Mucosa of stomach (tissue), 1 donor: ENCODE results near the gene RBM4B.
"Not testable (repeated sequence)": the region's sequence is repeated elsewhere in the genome, so short reads cannot be mapped to it uniquely, and the experiment has no call there.

Source experiments
- H3K27me3 ChIP-seq: one replicate; pipeline ENCODE4 v1.7.0; 2013; ENCODE audit warnings: mild to moderate bottlenecking, low read length; ENCODE audit not compliant: control insufficient read depth, insufficient read depth
- H3K36me3 ChIP-seq: one replicate; pipeline ENCODE4 v1.7.0; 2013; ENCODE audit warnings: low read length; ENCODE audit not compliant: control insufficient read depth, insufficient read depth
- H3K4me1 ChIP-seq: one replicate; pipeline ENCODE4 v1.7.0; 2013; ENCODE audit warnings: mild to moderate bottlenecking, low read length; ENCODE audit not compliant: control insufficient read depth, insufficient read depth
- H3K4me3 ChIP-seq: one replicate; pipeline ENCODE4 v1.7.0; 2013; ENCODE audit warnings: low read length
- H3K9ac ChIP-seq: one replicate; pipeline ENCODE4 v1.7.0; 2013; ENCODE audit warnings: mild to moderate bottlenecking, low read length, moderate library complexity
- H3K9me3 ChIP-seq: one replicate; pipeline ENCODE4 v1.7.0; 2013; ENCODE audit warnings: mild to moderate bottlenecking, low read length, moderate library complexity; ENCODE audit not compliant: control insufficient read depth
- donor health status: Pancreatic carcinoma.

The RBM4B gene, protein sequence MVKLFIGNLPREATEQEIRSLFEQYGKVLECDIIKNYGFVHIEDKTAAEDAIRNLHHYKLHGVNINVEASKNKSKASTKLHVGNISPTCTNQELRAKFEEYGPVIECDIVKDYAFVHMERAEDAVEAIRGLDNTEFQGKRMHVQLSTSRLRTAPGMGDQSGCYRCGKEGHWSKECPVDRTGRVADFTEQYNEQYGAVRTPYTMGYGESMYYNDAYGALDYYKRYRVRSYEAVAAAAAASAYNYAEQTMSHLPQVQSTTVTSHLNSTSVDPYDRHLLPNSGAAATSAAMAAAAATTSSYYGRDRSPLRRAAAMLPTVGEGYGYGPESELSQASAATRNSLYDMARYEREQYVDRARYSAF

GRCh38 chr11:66677599-66678375 lies at the start of gene RBM4B:
Gene RBM4B, minus strand, starts transcription at chr11:66677887. Its CDS starts 808 bp downstream, at chr11:66677079.
- Histone ChIP-seq H3K4me3 (peak within 1 kb of the TSS; percentile 28), H3K27me3 (no peaks in the 10 kb centered on the region), H3K4me1 (peaks cover 14% of the 10 kb centered on the region), H3K36me3 (no peaks in the 10 kb centered on the region), H3K9me3 (no peaks in the 10 kb centered on the region), H3K9ac (peak within 1 kb of the TSS; percentile 86)

- Histone ChIP-seq H3K27me3 (peaks cover 32% of the 10 kb centered on the region), H3K4me3 (no peak overlapping the region), H3K4me1 (peaks cover 14% of the 10 kb centered on the region), H3K9me3 (no peaks in the 10 kb centered on the region), H3K9ac (no peak overlapping the region), H3K36me3 (no peaks in the 10 kb centered on the region)
These were observed 48.0 kb upstream of the RBM4B start for GRCh38 chr11:66725647-66726046.

GRCh38 chr11:66725114-66725513 lies 47.4 kb upstream of the RBM4B start:
- Histone ChIP-seq H3K36me3 (no peaks in the 10 kb centered on the region), H3K4me3 (no peak overlapping the region), H3K9ac (no peak overlapping the region), H3K4me1 (peaks cover 19% of the 10 kb centered on the region), H3K27me3 (peaks cover 32% of the 10 kb centered on the region), H3K9me3 (no peaks in the 10 kb centered on the region)

- H3K27me3 ChIP-seq = peaks cover 30% of the 10 kb centered on the region
- H3K9ac ChIP-seq = not testable (repeated sequence)
These were observed 46.5 kb upstream of the RBM4B start for GRCh38 chr11:66724167-66724566.

GRCh38 chr11:66723693-66724092 lies 46.0 kb upstream of the RBM4B start:
- Histone ChIP-seq H3K4me1 (peaks cover 34% of the 10 kb centered on the region), H3K27me3 (peaks cover 25% of the 10 kb centered on the region), H3K4me3 (no peak overlapping the region), H3K36me3 (no peaks in the 10 kb centered on the region), H3K9ac (no peak overlapping the region), H3K9me3 (no peaks in the 10 kb centered on the region)

More at GRCh38 chr11:66724167-66724566, 46.5 kb upstream of the RBM4B start:
- H3K4me1 ChIP-seq = peaks cover 29% of the 10 kb centered on the region
- H3K36me3 ChIP-seq, H3K9me3 ChIP-seq, H3K4me3 ChIP-seq: not testable (repeated sequence)

DNA sequence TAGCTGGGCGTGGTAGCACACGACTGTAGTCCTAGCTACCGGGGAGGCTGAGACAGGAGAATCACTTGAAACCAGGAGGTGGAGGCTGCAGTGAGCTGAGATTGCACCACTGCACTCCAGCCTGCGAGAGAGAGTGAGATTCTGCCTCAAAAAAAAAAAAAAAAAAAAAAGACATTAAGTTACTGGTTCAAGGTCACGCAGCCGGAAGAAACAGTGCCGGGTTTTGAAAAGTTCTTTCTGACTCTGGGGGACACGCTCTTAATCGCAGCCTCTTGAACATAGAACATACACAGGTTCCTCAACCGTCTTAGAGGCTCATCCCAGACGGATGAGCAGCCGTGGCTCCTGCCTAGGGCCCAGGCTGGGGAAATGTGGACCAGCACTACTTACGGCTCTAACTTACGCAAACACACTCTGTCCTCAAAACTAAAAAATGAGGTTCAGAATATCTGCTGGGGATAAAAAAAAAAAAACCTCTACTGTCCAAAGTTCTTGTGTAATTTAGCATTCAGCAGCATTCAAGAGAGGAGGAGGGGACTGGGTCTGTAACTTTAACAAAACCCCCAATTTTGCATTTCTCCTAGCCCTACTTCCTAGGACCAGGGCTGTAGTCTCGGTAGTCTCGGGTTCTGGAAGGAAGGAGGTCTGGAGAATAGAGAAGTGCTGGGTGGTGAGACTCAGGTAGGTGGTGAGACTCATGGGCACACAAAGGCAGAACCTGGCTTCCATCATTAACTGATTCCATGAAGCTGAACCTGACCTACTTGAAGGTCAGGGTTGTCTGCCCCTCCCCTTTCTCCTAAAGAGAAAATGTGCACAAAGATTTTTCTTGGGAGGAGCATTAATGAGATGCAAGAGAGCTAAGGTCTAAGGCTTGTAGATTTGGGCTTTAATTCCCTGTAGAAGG lies 45.3 kb upstream of the RBM4B start:
- H3K9me3 ChIP-seq = no peaks in the 10 kb centered on the region
- H3K27me3 ChIP-seq = peaks cover 24% of the 10 kb centered on the region
- no peaks in the 10 kb centered on the region for H3K36me3 ChIP-seq

DNA sequence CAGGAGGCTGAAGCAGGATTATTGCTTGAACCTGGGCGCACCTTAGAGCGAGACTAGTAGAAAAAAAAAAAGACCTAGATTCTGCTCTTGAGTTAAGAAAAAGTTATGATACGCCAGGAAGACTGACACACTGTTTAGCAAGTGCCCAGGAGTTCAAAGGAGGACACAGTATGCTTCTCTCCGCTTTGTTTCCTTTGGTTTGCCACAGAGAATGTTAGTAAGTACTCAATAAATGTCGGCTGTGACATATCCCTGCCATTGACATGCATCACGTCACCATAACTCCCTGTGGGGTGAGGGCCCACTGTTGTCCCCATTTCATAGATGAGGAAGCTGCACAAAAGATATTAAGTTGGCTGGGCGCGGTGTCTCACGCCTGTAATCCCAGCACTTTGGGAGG lies 44.3 kb upstream of the RBM4B start:
- Histone ChIP-seq H3K4me1 (peaks cover 39% of the 10 kb centered on the region), H3K4me3 (no peak overlapping the region), H3K9me3 (no peaks in the 10 kb centered on the region), H3K9ac (no peak overlapping the region), H3K36me3 (no peaks in the 10 kb centered on the region), H3K27me3 (peaks cover 18% of the 10 kb centered on the region)

More for the DNA sequence above, 45.3 kb upstream of the RBM4B start:
- peaks cover 41% of the 10 kb centered on the region for H3K4me1 ChIP-seq
- no peak overlapping the region for H3K9ac ChIP-seq
- no peak overlapping the region for H3K4me3 ChIP-seq

- no peak overlapping the region for H3K9ac ChIP-seq
- peaks cover 36% of the 10 kb centered on the region for H3K4me1 ChIP-seq
- no peaks in the 10 kb centered on the region for H3K36me3 ChIP-seq
- no peak overlapping the region for H3K4me3 ChIP-seq
- peaks cover 8% of the 10 kb centered on the region for H3K27me3 ChIP-seq
- H3K9me3 ChIP-seq = no peaks in the 10 kb centered on the region
These were observed 43.3 kb upstream of the RBM4B start for GRCh38 chr11:66720899-66721470.

- Histone ChIP-seq H3K4me1 (peaks cover 36% of the 10 kb centered on the region), H3K4me3 (no peak overlapping the region), H3K9ac (peak overlapping the region; percentile 12), H3K27me3 (peaks cover 3% of the 10 kb centered on the region), H3K9me3 (no peaks in the 10 kb centered on the region), H3K36me3 (no peaks in the 10 kb centered on the region)
These were observed 42.7 kb upstream of the RBM4B start for GRCh38 chr11:66720223-66720898.

- H3K9me3 ChIP-seq = no peaks in the 10 kb centered on the region
- no peak overlapping the region for H3K9ac ChIP-seq
- H3K4me3 ChIP-seq = no peak overlapping the region
- peaks cover 36% of the 10 kb centered on the region for H3K4me1 ChIP-seq
- H3K36me3 ChIP-seq = no peaks in the 10 kb centered on the region
- H3K27me3 ChIP-seq = peaks cover 3% of the 10 kb centered on the region
These were observed 41.6 kb upstream of the RBM4B start for GRCh38 chr11:66719111-66719872.
